HG03520 (cell line): ENCODE results near the gene CCDC30.
A peak's percentile ranks its signal among the peaks of the same experiment; 100 is the strongest.
"Not testable (repeated sequence)": the region's sequence is repeated elsewhere in the genome, so short reads cannot be mapped to it uniquely, and the experiment has no call there.

ENCODE experiments used
- ATAC-seq: cut with Tn5 transposase; IDR thresholded peaks from one replicate; pipeline ENCODE4 v1.9.1; 2021; ENCODE audit warnings: mild to moderate bottlenecking, moderate library complexity; ENCODE audit not compliant: unreplicated experiment

The CCDC30 gene

DNA sequence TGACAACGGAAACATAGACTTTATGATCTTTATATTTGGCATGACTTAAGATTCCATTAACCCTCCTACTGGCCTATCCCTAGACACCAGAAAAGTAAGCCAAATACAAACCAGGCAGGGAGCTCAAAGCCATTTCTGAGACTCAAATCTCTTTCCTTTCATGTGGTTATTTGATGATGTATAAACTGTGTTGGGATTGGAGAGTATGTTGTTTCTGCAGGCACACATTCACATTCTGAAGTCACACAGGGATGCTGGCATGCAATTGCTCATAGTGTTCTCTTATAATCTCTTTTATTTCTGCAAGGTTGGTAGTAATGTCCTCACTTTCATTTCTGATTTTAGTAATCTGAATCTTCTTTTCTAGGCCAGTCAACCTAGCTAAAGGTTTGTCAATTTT is 13.0 kb upstream of the CCDC30 start:
- no peak for ATAC-seq

DNA sequence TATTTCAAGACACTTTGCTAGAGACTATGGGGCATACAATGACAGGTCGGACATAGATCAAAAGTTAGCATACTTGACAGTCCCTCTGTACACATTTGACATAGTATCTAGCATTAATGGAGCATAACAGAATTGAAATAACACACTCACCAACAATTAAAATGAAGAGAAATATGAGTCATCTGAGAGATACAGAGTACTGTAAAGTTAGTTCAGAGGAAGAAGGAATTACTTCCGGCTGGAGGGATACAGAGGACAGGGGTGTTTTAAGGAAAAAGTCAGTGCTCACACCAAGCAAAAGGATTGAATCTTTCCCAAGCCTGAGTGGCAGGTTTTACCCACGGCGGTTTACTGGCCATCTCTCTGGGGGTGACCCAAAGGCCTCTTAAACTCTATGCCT is 9.7 kb upstream of the CCDC30 start:
- ATAC-seq: no peak

GRCh38 chr1:42454403-42454802 is 8.7 kb upstream of the CCDC30 start:
- ATAC-seq: no peak

- ATAC-seq: peak; percentile 69
These were observed 6.9 kb upstream of the CCDC30 start, which contains the start of the genes PPCS and ZMYND12 for GRCh38 chr1:42456010-42456753. TSS of gene PPCS (plus strand) at chr1:42456543. CDS start at chr1:42456566, 23 bp downstream. TSS of gene ZMYND12 (minus strand) at chr1:42456022. CDS start at chr1:42455997, 25 bp downstream.

DNA sequence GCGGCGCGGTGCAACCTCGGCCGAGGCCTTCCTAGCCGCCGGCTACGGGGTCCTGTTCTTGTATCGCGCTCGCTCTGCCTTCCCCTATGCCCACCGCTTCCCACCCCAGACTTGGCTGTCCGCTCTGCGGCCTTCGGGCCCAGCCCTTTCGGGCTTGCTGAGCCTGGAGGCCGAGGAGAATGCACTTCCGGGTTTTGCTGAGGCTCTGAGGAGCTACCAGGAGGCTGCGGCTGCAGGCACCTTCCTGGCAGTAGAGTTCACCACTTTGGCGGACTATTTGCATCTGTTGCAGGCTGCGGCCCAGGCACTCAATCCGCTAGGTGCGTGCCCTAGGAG is 6.4 kb upstream of the CCDC30 start:
- peak; percentile 44 for ATAC-seq

DNA sequence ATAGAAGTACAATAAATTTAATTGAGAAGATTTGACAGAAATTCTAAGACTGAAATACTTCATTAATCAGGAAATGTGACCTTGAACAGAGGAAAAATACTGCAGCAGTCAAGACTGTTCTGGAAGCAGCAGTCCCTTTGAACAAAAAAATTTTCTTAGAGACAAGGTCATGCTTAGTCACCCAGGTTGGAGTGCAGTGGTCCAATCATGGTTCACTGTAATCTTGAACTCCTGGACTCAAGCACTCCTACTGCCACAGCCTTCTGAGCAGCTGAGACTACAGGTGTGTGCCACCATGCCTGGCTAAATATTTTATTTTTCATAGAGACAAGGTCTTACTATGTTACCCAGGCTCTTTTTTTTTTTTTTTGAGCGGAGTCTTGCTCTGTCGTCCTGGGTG is 1.9 kb upstream of the CCDC30 start:
- ATAC-seq: no peak

DNA sequence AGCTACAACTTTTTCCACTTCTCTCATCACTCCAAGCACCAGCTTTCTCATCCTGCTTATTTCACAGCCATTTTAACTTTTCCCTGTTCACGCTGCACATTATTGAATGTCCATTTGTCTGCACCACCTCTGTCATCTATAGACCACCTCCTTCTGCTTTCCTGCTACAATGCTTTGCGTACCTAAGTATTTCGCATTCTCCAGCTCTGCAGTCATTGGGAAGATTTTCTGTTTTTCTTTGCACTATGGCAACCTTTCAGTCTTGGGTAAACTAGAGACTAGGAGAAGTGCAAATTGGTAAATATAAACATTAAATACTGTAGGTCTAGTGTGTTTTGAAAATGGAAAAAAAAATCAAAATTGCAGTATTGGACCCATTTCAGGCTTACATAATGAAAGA is 835 bp downstream of the CCDC30 start:
- ATAC-seq: no peak

- ATAC-seq: no peak
These were observed 2.9 kb downstream of the CCDC30 start for GRCh38 chr1:42466030-42466429.

DNA sequence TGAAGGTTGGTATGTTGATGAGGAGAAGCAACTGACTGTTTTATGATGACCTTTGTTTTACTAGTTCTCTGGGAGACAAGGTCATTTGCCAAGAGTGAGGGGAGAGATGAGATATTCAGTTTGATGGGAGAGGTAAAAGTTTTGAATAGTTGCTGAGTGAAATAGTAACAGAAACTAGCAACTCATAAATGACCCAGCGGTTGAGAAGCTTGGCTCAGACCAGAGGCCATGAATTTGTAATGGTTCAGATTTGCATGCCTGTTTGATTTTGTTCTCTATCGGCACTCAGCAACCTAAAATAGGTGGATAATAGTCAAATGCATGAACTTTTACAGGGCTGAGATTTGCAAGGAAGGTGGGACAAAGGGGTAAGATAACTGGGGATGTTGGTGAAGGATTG is 6.6 kb downstream of the CCDC30 start:
- no peak for ATAC-seq

- no peak for ATAC-seq
These were observed 13.5 kb downstream of the CCDC30 start for GRCh38 chr1:42476605-42477004.

GRCh38 chr1:42477354-42477753 is 14.3 kb downstream of the CCDC30 start:
- not testable (repeated sequence) for ATAC-seq

GRCh38 chr1:42477775-42478174 is 14.7 kb downstream of the CCDC30 start:
- no peak for ATAC-seq

DNA sequence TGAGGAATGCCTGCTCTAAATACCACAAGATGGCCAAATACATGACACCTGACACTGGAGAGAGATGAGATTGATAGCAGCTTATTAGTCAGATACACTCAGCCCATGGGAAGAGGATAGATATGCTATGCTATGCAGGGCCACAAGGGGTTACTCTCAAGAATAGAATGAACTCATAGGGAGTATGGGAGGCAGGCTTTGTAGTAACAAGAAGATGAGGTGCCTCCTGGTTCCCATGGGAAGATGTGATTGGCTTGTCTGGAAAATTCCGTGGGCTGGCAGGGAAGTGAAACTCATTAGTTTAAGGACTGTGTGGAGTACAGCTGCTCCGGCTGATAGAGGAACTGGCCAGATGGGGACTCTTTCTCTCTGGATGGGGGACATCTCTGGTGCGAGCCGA is 16.5 kb downstream of the CCDC30 start:
- no peak for ATAC-seq

DNA sequence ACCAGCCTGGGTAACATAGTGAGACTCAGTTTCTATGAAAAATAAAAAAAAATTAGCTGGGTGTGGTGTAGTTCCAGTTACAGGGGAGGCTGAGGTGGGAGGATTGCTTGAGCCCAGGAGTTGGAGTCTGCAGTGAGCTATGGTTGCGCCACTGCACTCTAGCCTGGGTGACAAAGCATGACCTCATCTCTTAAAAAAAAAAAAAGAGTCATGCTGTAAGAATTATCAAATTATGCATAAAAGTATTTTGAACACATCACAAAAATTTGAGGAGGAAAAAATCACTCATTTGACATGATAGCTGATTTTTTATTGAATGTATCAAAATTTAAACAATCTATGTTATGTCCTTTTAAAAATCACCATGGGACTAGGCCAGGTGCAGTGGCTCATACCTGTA is 17.8 kb downstream of the CCDC30 start:
- no peak for ATAC-seq

GRCh38 chr1:42482635-42483153 is 19.6 kb downstream of the CCDC30 start:
- no peak for ATAC-seq

GRCh38 chr1:42484382-42484781 is 21.3 kb downstream of the CCDC30 start:
- ATAC-seq: no peak

GRCh38 chr1:42490237-42490636 is 27.2 kb downstream of the CCDC30 start:
- ATAC-seq: no peak

GRCh38 chr1:42502031-42502430 is 38.9 kb downstream of the CCDC30 start:
- ATAC-seq: not testable (repeated sequence)

DNA sequence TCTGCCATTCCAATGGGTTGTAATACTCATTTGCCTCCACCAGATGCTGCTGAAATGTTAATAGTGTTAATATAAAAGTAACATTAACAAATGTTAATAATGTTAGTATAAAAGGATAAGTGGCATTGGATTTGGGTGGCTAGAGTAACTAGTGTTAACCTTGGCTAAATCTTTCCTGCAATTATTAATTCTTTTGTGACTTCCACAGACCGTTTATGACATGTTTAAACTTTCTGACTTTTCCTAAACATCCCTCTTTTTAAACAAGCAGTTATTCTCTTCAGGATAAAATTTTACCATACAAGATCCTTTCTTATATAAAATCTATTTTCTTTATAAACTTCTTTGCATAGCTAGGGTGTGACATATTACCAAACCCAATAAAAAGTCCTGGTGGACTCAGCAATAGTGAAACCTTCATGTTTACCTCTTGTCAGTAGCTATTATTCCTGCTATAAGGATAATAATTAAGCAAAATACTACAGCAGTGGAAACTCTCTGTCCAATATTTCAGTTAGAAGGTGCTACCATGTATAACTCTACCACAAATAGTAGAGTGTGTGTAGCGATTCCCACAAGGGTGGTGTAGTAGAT is 41.5 kb downstream of the CCDC30 start:
- ATAC-seq: no peak

DNA sequence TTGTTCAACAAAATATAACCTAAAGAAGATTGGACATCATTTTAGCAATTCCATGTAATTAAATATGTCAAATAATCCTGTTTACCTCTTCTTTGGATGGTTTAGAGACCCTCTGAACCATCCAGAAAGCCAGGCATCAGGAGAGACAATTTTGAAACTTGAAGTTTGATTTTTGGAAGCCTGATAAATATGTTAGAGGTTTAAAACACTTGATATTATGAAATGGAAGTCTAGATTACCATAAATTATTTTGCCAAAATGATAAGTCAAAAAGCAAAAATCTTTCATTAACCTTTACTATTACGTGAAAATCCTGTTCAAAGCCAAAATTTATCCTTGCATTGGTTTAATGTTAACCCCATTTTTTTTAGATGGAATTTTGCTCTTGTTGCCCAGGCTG is 43.5 kb downstream of the CCDC30 start:
- no peak for ATAC-seq

DNA sequence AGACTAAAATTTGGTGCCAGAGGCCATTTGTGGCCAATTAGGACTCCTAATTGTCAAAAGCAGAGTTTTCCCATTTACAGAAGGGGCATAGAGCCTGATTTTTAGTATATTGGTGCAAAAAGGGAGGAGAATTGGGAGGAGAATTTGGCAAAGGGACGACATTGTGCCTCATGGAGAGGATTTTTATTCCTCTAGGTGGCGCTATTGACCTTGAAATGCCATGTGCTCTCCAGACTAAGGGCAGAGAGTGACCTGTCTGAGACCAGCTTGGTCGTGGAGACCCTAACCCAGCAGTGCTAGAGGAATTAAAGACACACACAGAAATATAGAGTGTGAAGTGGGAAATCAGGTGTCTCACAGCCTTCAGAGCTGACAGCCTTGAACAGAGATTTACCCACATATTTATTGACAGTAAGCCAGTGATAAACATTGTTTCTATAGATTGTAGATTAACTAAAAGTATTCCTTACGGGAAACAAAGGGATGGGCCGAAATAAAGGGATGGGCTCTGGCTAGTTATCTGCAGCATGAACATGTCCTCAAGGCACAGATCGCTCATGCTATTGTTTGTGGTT is 48.6 kb downstream of the CCDC30 start:
- ATAC-seq: not testable (repeated sequence)

DNA sequence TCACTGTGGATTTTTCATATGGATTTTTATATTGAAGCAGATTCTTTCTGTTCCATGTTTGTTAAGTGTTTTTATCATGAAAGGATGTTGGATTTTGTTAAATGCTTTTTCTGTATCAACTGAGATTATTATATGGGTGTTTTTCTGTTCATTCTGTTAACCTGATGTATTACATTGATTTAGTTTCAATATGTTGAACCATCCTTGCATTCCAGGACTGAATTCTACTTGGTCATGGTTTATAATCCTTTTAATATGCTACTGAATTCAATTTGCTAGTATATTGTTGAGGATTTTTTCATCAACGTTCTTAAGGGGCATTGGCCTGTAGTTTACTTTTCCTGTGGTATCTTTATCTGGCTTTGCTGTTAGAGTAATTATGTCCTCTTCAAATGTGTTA is 55.8 kb downstream of the CCDC30 start:
- no peak for ATAC-seq
